HFFc6 (cell line): ENCODE measurements around the gene CHD3. TPM values are rescaled to one million over a fixed set of nuclear protein-coding genes. Genes with fewer than 3 reads are reported as not detected.

Experiments used
- DNase-seq: peaks from one replicate; pipeline ENCODE4 v3.0.0-alpha.2; 2018
- H3K27ac Mint-ChIP-seq: 2 replicates; pipeline ENCODE4 v1.8.0; 2020; ENCODE audit warnings: mild to moderate bottlenecking, mixed read lengths
- H3K27me3 Mint-ChIP-seq: 2 replicates; pipeline ENCODE4 v1.8.0; 2021; ENCODE audit warnings: mild to moderate bottlenecking, moderate library complexity, mixed read lengths; ENCODE audit not compliant: insufficient read depth
- H3K36me3 Mint-ChIP-seq: 2 replicates; pipeline ENCODE4 v1.8.0; 2021; ENCODE audit warnings: low read depth, mixed read lengths
- H3K4me1 Mint-ChIP-seq: 2 replicates; pipeline ENCODE4 v1.8.0; 2020; ENCODE audit warnings: low read depth, mixed read lengths
- H3K4me3 Mint-ChIP-seq: 2 replicates; pipeline ENCODE4 v1.8.0; 2020; ENCODE audit warnings: mild to moderate bottlenecking, moderate library complexity, mixed read lengths
- H3K9me3 Mint-ChIP-seq: 2 replicates; pipeline ENCODE4 v1.8.0; 2020; ENCODE audit warnings: mild to moderate bottlenecking, mixed read lengths
- CTCF ChIP-seq: fragments of 200-600 bp; sonication (generic); IDR thresholded peaks from 2 replicates; pipeline ENCODE4 v1.5.0; 2021; ENCODE audit warnings: antibody characterized with exemption, mild to moderate bottlenecking
- total RNA-seq, 6 experiments: library from RNA; stranded (reverse); fragmentation: NEBNext Ultra II Directional; extraction: Animal tissue kit (Norgen Biotek cat#: 25700); gene quantifications; 2 replicates in 1 of 6; 3 replicates in 5 of 6; pipeline ENCODE4 v1.2.3, GENCODE V29; 2021

CHD3 gene
- total RNA-seq, 6 experiments from 2014 or later, result 83.3 to 112 (median 110) TPM

- no peak within 1 kb of the TSS; the same call in 1 of the 2 replicates for H3K27ac Mint-ChIP-seq
Observed at GRCh38 chr17:7854851-7855659, 33.5 kb upstream of the CHD3 start, which contains the start of gene TMEM88. Gene TMEM88 (plus strand): TSS chr17:7855066. CDS start chr17:7855075, 9 bp downstream.

GRCh38 chr17:7855660-7856010, 33.0 kb upstream of the CHD3 start:
- Mint-ChIP-seq H3K27me3 (peaks cover 2% of the 10 kb centered on the region), H3K4me1 (no peaks in the 10 kb centered on the region), H3K36me3 (peaks cover 14% of the 10 kb centered on the region; the same call in 1 of the 2 replicates), H3K27ac (no peak overlapping the region), H3K9me3 (no peaks in the 10 kb centered on the region), H3K4me3 (no peak overlapping the region)
- no peak for DNase-seq
- TF ChIP-seq CTCF, result no peak

More at GRCh38 chr17:7854851-7855659, 33.5 kb upstream of the CHD3 start, which contains the start of gene TMEM88:
- Mint-ChIP-seq H3K4me1 (no peaks in the 10 kb centered on the region), H3K27me3 (peaks cover 2% of the 10 kb centered on the region), H3K9me3 (no peaks in the 10 kb centered on the region), H3K4me3 (peak within 1 kb of the TSS; percentile 41; the same call in 1 of the 2 replicates), H3K36me3 (peaks cover 14% of the 10 kb centered on the region; the same call in 1 of the 2 replicates)
- no peak for DNase-seq
- no peak for TF ChIP-seq CTCF

GRCh38 chr17:7856011-7856810, 32.4 kb upstream of the CHD3 start:
- Mint-ChIP-seq H3K4me3 (no peak overlapping the region), H3K9me3 (no peaks in the 10 kb centered on the region), H3K27me3 (peaks cover 2% of the 10 kb centered on the region), H3K36me3 (peaks cover 14% of the 10 kb centered on the region; the same call in 1 of the 2 replicates), H3K27ac (no peak overlapping the region), H3K4me1 (no peaks in the 10 kb centered on the region)
- no peak for DNase-seq
- TF ChIP-seq CTCF, result no peak

- Mint-ChIP-seq H3K4me3 (no peak within 1 kb of the TSS), H3K27ac (no peak within 1 kb of the TSS), H3K4me1 (no peaks in the 10 kb centered on the region), H3K27me3 (peaks cover 5% of the 10 kb centered on the region), H3K36me3 (peaks cover 11% of the 10 kb centered on the region; the same call in 1 of the 2 replicates), H3K9me3 (no peaks in the 10 kb centered on the region)
- DNase-seq, result peak; percentile 99
- TF ChIP-seq CTCF, result peak; percentile 71
Observed at GRCh38 chr17:7856811-7857712, 31.5 kb upstream of the CHD3 start, which contains the start of gene NAA38. Gene NAA38 (minus strand): TSS chr17:7857559. CDS start chr17:7857463, 96 bp downstream.
